ENCODE measurements around the gene IGFBP5.

The IGFBP5 gene

DNA sequence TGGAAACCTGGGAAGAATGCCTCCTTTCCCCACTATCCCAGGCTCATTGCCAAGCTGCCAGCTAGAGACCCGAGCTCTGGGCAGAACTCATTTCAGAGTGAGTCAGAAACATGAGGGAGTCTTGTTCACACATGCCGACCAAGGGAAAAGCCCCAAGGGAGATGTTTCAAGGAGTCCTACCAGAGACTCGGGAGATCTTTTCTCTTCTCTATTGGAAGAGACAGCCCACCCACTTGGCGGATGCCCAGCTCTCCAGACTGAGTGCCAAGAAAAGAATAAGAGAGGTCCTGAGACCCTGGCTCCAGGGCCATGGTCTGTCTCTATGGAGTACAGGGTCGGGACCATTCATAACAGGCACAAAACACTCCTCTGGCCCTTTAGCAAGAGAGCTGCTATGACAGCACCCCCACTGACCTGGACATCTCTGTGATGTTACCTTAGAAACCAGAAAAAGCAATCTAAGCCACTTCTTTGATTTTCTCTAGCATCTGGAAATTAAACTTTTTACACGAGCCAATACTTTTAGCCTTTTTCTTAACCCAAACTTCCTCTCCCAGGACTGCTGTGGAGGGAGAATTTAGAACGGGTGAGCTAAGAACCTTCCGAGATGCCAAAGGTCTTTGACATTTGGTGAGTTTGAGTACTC is 18.5 kb upstream of the IGFBP5 start:
- DNase-seq: no peak

DNA sequence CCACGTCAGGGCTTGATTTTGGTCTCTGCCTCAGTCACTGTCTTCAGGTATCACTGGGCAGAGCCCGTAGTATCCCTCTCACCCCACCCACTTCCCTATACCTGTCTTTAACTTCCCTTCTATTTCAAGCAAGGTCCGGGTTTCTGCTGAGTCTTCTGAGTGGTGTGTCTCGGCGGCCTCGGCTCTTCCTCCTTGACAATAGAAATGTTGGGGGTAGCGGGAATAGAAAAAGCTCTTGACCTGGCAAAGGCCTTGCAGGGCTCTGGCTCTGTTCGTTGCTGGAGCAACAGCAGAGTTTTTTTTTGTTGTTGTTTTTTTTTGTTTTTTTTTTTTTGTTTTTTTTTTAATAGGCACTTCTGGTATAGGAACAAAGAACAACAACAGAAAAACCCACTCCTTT is 16.0 kb upstream of the IGFBP5 start:
- DNase-seq: no peak

DNA sequence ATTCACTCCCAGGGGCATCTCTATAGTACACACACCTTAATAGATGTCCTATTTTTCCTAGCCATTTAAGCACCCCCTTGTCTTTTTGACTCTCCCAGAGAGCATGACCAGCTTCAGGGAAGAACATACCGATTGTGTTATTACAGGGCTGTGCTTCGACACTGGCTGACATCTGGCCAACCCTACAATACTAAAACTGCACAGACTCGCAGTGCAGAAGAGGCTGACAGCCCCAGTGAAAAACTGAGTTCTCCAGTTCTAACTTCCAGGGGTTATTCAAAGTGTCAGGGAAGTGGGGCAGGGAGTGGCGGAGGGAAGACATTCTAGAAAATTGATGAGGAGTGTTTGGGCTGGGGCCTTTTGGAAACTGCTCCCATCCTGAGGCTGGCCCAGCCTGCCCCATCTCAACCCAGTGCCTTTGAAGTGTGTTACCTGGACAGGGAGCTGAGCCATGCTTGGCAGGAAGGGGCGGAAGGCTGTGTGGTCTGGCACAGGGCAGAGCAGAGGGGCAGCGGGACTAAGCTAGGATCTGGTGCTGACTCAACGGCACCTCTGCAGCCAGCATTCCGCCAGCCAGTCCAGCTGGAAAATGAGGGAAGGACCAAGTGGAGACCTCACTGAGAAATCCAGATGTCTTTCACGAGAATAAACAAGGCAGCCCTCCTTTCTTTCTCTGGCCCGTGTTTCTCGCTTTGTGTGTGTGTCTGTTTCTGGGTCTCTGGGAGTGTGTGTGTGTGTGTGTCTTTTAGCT is 15.4 kb upstream of the IGFBP5 start:
- no peak for DNase-seq

DNA sequence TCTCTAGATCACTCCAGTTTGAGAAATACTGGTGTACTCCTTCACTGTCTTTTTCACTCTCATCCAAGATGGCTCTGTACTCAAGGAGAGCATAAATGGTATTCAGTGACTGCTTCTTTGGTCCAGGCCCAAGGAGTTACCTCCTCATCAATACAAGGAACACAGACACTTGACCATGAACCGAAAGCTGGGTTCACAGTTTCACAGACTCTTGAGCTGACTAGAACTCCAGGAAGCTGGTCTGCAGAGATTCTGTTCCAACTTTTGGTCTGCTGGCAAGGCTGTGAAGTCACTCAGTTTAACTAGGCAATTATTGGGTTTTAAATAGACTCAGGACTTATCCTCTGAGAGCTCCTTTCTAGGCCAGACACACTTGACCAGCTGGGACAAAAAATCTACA is 7.4 kb upstream of the IGFBP5 start:
- no peak for DNase-seq

DNA sequence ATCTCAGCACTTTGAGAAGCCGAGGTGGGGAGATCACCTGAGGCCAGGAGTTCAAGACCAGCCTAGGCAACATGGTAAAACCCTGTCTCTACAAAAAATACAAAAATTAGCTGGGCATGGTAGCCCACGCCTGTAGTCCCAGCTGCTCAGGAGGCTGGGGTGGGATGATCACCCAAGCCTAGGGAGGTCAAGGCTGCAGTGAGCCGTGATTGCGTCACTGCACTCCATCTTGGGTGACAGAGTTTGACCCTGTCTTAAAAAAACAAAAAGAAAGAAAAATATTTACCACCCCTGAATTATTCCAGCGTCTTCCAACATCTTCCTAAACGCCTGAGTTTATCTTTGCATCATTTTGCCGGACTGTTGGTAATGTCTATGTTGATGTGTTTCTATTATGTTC is 6.2 kb upstream of the IGFBP5 start:
- no peak for DNase-seq

DNA sequence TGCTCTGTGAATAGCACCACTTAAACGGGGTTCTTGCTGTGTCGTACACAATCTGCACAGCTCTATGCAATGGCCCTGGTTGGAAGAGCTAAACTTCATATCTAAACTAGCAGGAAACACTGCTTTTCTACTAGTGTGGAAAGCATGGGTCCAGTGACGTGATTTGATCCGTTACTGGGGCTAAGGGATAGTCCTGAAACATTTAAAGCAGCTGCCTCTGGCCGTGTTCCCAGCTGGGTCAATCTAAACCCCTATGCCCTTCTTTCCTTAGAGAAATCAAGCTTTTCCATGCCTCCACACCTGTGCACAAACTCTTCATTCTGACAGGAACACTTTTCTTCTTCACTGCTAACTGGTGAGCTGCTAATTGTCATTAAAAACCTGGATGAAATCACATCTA is 5.4 kb upstream of the IGFBP5 start:
- no peak for DNase-seq

DNA sequence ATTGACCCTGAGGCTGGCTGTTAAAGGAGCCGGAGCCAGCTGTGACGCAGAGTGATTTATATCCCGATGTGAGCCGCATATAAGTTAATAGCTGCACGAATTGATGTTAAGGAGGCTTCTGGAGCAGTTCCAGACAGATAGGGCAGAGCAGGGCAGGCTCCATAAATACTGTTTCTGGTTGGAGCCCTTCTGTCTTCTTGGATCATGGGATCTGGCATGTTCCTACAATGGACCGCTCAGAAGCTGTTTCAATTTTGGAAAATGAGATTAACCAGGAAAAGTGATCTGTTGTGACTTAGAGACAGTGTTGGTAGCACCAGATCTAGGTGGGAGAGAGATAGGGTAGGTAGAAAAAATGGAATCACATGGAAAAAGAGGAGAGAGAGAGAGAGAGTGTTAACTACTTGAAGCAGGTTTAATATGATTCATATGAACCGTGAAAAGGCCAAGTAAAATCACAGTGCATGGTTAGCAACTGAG is 4.8 kb upstream of the IGFBP5 start:
- DNase-seq: no peak

DNA sequence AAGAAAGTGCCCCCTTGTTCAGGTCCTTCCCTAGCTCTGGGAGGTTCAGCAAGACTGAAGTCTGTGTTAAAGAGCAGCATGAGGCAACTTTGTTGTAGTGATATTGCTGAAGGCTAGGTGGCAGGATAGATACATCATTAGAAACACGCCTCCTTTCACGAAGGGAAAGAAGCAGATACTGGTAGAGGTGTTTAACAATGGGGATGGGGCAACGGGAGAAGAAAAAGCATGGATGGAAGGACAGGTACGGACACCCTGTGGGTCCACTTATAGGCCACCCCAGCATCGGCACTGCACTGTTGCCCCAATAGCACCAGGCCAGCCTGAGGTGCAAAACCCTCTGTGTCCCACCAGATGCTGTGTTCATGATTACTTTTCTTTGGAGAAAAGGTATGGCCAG is 3.5 kb upstream of the IGFBP5 start:
- DNase-seq: peak in 1 of 5 experiments; percentile 45

DNA sequence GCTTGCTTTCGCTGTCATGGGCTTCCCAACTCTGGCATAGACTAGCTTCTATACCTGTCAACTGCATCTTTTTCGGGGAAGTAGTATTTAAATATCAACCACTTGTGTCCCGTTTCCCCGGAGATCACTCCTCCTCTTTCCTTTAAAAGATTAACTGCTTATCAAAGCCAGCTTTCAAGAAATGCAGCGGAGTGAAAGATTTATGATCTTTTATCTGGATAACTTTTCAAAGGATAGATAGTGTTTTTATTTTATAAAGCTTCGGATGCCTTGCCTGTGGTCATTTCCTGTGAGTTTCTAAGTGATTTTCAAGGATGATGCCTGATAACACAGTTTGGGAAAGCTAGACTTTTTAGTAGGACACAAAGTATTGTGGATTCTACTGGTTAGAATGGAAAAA is 2.9 kb upstream of the IGFBP5 start:
- DNase-seq: no peak

DNA sequence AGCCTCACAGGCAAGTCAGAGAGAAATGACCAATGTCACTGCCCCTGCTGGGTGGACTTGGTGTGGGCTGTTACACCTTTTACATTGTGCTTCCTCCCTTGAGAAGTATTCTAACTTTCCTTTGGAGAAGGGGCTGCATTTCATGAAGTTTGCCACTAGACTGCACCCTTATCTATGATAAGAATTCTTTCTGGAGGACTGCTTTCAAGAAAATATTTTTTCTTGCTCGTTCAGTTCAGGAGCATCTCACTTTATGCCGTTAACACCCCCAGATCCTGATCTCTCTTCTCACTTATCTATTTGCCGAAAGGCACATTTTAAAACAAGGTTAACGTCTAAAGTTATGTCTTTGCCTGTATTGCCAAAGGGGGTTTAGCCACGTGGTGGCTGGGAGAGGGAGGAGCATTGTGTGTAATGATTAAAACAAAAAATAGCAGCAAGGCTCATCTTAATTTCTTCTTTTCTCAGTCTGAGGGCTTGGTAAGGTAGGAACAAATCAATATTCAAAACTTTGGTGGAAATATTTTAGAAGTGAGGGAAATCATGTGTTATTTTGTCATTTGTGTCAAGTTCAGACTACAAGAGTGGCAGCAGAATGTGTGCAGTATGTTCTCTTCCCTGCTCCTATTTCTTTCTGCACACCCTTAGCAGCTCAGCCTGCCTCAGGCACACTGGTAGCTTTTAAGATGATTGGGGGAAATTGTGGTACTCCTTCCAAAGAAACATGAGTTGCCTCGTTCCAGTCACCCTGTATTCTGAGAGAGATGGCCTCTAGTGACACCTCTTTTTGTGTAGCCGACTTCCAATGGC is 1.6 kb upstream of the IGFBP5 start:
- DNase-seq: no peak

DNA sequence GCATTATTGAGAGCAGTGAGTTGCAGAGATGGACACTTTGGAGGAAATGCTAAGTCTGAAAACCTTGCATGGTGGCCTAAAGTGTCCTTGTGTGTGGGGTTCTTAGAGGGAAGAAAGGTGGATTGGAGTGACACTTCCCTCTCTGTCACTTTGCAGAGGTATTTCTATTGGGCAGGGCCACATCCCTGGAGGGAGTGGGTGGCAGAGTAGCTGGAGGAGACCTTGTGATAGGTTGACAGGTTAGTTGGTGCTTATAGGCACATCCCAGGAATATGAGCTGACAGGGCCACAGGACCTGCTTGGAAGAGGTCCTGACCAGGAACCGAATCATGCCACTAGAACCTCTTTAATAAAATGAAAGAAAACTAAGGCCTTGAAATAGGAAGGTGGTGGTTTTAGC is 972 bp upstream of the IGFBP5 start:
- DNase-seq: no peak

DNA sequence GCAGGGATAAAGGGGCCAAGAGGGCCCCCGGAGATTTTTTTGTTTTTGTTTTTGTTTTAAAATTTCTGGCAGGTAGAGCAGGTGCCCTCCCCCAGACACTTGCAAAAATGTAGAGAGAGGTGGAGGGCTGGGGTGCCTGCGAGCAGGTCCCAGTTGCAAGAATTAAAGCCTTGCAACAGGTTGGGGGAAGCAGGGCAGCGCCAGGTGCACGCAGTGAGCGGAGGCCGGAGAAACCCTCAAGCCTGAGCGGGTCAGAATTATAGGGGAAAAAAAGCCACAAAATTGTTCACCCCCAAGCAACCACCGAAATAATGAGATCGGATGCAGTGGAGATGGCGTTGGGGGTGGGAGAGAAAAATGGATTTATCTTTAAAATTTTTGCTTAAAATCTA is 527 bp downstream of the IGFBP5 start:
- no peak for DNase-seq

DNA sequence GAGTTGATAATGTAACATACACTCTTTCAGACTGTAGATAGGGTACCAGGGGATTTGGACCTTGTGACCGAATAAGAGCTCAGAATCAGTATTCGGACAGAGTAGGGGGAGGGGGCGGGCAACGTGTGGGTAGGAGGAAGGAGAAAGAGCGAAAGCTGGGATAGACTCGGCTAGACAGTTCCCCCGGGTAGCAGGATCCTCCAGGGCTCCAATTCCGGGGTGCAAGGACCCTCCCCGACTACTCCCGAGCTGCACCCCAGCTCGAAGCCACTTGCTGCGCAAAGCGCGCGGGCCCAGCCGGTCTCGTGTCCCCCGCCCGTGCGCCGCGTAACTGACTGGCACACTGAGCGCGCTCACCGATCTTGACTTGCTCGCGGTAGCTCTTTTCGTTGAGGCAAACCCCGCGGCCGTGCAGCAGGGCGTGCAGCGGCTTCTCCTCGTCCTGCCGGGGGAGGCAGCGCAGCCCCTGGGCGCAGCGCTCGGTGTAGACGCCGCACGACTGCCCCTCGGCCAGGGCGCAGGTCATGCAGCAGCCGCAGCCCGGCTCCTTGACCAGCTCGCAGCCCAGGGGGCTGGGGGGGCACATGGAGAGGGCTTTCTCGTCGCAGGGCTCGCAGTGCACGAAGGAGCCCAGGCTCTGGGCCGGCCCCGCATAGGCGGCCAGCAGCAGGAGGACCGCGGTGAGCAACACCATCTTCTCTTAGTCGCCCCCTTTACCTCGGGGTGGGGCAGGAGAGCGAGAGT is 1.1 kb downstream of the IGFBP5 start:
- peak in 1 of 5 experiments; percentile 73 for DNase-seq

DNA sequence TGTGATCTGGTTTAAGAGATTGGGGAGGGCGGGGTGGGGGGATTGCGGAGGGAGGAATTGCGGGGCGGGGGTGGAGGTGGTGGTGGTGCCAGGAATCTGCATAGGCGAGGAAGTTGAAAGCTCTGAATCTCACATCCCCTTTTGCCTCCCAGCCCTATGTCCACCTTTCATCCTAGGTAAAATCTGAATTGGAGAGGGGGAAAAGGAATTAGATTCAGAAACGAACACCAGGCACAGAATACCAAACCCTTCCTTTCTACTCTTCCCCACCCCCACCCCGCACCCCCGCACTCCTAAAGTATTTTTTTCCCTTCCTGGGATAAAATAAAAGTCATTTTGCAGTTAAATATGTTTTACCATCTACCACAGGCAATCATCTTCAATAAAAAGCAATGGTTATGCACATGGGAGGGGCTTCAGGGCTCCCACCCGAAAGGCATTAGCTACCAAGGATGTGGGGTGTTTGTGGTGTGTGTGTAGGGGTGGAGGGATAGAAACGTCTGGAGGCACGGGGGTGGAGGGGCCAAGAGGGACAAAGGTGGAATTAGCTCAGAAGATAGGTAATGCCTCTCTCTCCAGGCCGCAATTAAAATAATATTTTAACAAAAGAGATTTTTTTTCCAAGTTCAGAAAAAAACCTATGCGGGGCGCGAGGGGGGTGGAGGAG is 1.8 kb downstream of the IGFBP5 start:
- DNase-seq: no peak

DNA sequence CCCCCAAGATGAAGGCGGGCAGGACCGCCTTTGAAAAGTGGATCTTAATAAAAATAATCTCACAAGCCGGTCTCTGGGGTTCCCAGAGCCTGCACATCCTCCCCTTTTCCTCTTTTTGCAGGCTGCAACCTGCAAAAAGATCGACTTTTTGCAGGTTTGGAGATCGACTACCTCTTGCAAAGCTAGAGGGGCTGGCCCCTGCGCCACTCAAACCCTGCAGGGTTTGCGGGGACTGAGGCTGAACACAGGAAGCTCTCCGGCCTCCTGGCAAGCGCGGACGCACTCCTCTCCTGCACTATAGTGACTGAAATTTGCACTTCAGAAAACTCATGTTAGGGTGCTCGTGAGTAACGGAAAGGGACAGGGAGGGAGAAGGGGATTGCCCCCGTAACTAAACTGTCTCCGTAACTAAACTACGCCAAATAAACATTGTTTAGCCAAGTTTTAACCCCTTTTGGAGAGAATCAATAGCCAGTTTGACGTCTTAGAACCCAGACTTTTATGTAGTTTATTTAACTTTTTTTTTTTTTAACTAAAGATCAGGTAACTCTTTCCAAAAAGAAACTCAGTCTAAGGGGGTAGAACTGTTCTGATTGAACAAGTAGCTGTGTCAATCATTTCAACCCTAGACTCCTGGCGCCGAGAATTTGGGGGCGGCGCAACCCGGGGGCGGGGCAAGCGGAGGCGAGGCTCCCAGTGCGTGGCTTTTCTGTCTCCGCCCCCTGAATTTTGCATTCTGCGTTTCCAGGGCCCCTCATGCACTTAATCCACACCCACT is 2.5 kb downstream of the IGFBP5 start:
- peak in 2 of 5 experiments; percentile 21 to 71 for DNase-seq

DNA sequence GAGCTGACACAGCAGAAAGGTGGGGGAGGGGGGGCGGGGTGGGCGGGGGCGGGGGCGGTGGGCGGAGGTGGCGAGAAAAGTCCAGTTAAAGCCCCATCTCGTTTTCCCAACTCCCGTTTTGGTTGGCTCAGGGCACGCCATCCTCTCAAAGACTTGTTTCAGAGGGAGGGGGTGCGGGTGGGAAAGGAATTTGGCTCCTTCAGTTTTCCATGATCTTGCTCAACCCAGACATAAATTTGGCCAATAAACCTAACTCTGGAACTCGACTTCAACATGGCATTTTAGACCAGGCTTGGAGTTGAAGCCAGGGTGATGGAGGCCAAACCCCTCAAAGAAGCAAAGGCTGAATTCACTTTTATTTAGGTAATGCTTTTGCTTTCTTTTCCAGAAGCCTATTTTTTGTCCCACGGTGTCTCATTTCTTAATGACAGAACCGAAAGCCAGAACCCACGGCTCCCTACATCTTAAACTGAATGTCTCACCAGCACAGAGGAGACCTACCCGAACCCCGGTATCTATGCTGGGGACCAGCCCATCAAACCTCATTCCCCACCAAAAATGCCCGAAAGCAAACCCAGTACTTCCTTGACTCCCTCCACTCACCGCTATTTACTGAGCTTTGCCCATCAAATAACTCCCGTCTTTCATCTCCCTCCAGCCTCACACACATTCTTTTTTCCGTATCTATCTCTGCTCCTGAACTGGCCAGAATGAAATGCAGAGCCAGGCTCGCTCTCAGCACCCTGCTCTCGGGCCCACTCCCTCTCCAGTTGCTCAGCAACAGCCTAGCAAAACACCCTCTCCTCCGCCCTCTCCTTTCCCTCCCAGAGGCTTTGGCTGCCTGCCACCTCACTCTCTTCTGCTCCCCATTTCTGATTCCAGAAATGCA is 4.3 kb downstream of the IGFBP5 start:
- DNase-seq: peak in 1 of 5 experiments; percentile 21

DNA sequence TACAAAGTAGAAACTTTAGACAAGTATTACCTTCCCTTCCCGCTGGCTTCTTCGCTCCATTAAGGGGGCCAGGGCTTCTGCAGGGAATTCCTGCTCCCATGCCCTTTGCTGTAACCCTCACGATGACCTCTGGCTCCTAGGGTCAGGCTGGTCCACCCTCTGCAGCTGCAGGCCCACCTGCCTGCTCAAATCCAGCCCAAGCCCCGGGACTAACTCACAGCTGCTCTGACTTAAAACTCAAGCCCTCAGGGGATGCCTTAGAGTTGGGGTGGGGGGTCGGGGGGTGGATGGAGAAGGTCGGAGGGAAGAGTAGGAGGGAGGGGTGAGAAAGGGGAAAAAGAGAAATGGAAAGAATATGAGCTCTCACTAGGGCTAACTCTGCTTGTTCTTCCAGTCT is 4.9 kb downstream of the IGFBP5 start:
- no peak for DNase-seq

DNA sequence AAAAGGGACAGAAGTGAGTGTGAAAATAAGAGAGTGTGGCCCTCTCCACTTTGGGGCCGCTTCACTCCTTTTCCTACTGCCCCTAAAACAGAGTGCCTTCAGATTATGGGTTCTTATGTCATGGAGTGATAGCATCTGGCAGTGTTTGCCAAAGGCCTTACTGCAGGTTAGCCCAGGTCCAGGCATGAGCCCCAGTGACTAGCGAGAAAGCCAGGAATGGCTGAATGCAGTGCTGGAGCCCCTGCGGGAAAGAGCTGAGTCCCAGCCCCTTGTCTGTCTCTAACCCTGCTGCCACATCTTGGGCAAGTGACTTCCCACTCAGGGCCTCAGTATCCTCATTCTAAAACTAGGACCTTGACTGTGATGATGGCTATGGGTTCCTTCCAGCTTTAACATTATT is 6.0 kb downstream of the IGFBP5 start:
- no peak for DNase-seq

DNA sequence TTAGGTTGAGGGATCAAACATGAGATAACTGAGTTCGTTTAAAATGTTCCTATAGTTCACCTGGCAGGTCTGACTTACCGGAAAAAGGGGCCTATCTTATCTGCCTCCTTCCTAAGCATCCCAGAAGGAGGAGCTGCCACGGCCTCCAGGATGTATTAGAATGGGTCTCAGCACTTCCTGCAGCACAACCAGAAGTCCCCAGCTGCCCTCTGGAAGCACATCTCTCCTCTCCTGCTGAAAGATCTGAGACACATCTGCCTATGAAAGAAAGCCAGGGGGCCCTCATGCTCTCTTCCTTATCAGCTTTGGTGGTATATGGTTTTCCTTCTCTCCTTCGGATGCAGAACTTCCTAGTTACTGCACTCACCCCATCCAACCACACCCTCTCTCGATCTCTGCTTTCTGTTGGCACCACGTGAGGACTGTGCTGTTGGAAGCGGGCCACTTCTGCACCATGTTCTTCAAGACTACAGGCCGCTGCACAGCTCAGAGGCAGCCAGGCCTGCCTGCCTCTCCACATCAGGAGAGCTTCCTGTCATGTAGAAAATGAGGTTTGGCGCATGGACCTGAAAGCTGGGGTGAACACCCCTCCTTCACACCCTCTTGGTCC is 6.5 kb downstream of the IGFBP5 start:
- no peak for DNase-seq

DNA sequence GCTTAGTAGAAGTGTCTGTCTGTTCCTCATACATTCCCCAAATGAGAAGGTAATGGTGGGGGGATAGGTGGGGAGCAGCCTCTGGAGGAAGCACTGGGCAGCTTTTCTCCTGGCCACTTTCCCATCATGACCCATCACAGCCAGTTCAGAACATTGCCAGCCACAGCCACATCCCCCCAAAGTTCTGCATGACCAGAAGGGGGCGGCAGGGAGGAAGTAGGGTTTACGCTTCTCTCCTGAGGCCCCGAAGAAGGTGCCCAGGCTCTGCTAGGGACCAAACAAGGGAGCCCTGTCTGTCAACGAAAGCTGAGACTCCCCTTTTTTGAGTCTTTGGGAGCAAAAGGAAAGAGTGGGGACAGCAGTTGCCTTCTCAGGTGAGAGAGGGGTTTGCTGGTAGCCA is 7.7 kb downstream of the IGFBP5 start:
- DNase-seq: no peak

Measured in T-helper 2 cell (primary cell).